Left lung (tissue), 10 donors: ENCODE data around the gene SRRD. TPM values are rescaled to one million over a fixed set of nuclear protein-coding genes. Genes with fewer than 3 reads are reported as not detected.
"Not testable (repeated sequence)": the region's sequence is repeated elsewhere in the genome, so short reads cannot be mapped to it uniquely, and the experiment has no call there.

Experiments used
- ATAC-seq: fragments of 200-7000 bp; cut with Tn5 transposase; one replicate; pipeline ENCODE4 v1.9.1; 2020; ENCODE audit warnings: moderate library complexity
- DNase-seq, 4 donors: peaks; one replicate each; pipeline ENCODE4 v3.0.0-alpha.2; 2013 to 2020
- H3K27ac ChIP-seq, 2 donors: fragments of 200-600 bp; sonication (generic) in 1 of 2; one replicate each; pipeline versions ENCODE4 v1.5.0 to v1.8.0; 2020 to 2021
- H3K27me3 ChIP-seq, 2 donors: fragments of 200-600 bp; sonication (generic) in 1 of 2; one replicate each; pipeline versions ENCODE4 v1.5.0 to v1.8.0; 2020 to 2021
- H3K36me3 ChIP-seq, 2 donors: fragments of 200-600 bp; sonication (generic) in 1 of 2; one replicate each; pipeline versions ENCODE4 v1.5.0 to v1.8.0; 2020 to 2021
- H3K4me1 ChIP-seq, 2 donors: fragments of 200-600 bp; one replicate each; pipeline ENCODE4 v1.8.0; 2021
- H3K4me3 ChIP-seq, 2 donors: fragments of 200-600 bp; sonication (generic) in 1 of 2; one replicate each; pipeline versions ENCODE4 v1.5.0 to v1.8.0; 2020 to 2021; ENCODE audit warnings: mild to moderate bottlenecking in 1 of 2
- H3K9me3 ChIP-seq, 2 donors: fragments of 200-600 bp; sonication (generic) in 1 of 2; one replicate each; pipeline versions ENCODE4 v1.5.0 to v1.8.0; 2020 to 2021
- CTCF ChIP-seq, 2 donors: fragments of 200-600 bp; sonication (generic) in 1 of 2; IDR thresholded peaks; one replicate each; pipeline versions ENCODE4 v1.5.0 to v1.8.0; 2021; ENCODE audit warnings: antibody characterized with exemption in 2 of 2
- intact Hi-C, 2 donors: fragments of 100-400 bp; cut with DNase I; formaldehyde crosslinking; loops; one replicate each; pipeline versions ENCODE4 v1.11.2 to v1.14.2; 2022
- polyA plus RNA-seq, 6 donors: library from polyadenylated mRNA; unstranded; fragments of 120-200 nt; gene quantifications; one replicate each; pipeline ENCODE4 v1.2.1, GENCODE V29; 2013; ENCODE audit not compliant: insufficient read length in 6 of 6
- total RNA-seq, 2 donors: library from RNA; stranded (reverse); fragmentation: NEBNext Ultra II Directional; extraction: Animal tissue kit (Norgen Biotek cat#: 25700); gene quantifications; one replicate each; pipeline ENCODE4 v1.2.1, GENCODE V29; 2021
- donor health status: DM: no; HTN: yes; CAD: no.
- donor health status: DM: no; HTN: no; CAD: no.

Gene SRRD
- total and polyA plus RNA-seq, 8 donors, result 18.5 to 33.1 (median 29.4) TPM

GRCh38 chr22:26524870-26525269 lies 41.2 kb downstream of the SRRD start:
- ATAC-seq (no peak), DNase-seq (no peak)
- Histone ChIP-seq H3K36me3 (peaks cover 0 to 65% of the 10 kb centered on the region in 2 donors), H3K27ac (no peak overlapping the region), H3K9me3 (no peaks in the 10 kb centered on the region), H3K4me1 (peaks cover 3 to 14% of the 10 kb centered on the region in 2 donors), H3K27me3 (no peaks in the 10 kb centered on the region), H3K4me3 (no peak overlapping the region)
- intact Hi-C loops, result no loop called here
- TF ChIP-seq CTCF (IDR thresholded peaks at IDR 0.05), result no peak

GRCh38 chr22:26525946-26526564 lies 42.4 kb downstream of the SRRD start:
- no peak for ATAC-seq
- TF ChIP-seq CTCF (IDR thresholded peaks at IDR 0.05), result no peak
- peaks cover 0 to 76% of the 10 kb centered on the region in 2 donors for H3K36me3 ChIP-seq
- no peak overlapping the region for H3K27ac ChIP-seq
- H3K4me3 ChIP-seq, result no peak overlapping the region
- H3K4me1 ChIP-seq, result peaks cover 3 to 21% of the 10 kb centered on the region in 2 donors
- H3K27me3 ChIP-seq, result no peaks in the 10 kb centered on the region
- no peaks in the 10 kb centered on the region for H3K9me3 ChIP-seq
- DNase-seq, result no peak
- intact Hi-C loops, result no loop called here

GRCh38 chr22:26527167-26527566 lies 43.5 kb downstream of the SRRD start:
- Histone ChIP-seq H3K36me3 (peaks cover 0 to 87% of the 10 kb centered on the region in 2 donors), H3K27me3 (no peaks in the 10 kb centered on the region), H3K4me1 (peaks cover 3 to 23% of the 10 kb centered on the region in 2 donors), H3K9me3 (no peaks in the 10 kb centered on the region), H3K27ac (no peak overlapping the region), H3K4me3 (no peak overlapping the region)
- intact Hi-C loops, result no loop called here
- TF ChIP-seq CTCF (IDR thresholded peaks at IDR 0.05), result no peak
- ATAC-seq, result no peak
- DNase-seq, result no peak

- intact Hi-C loops, result no loop called here
- no peak for DNase-seq
- H3K4me3 ChIP-seq, result no peak overlapping the region
- H3K27ac ChIP-seq, result no peak overlapping the region
- ATAC-seq, result no peak
- H3K4me1 ChIP-seq, result peaks cover 3 to 23% of the 10 kb centered on the region in 2 donors
- no peaks in the 10 kb centered on the region for H3K9me3 ChIP-seq
- no peaks in the 10 kb centered on the region for H3K27me3 ChIP-seq
- peaks cover 0 to 90% of the 10 kb centered on the region in 2 donors for H3K36me3 ChIP-seq
- no peak for TF ChIP-seq CTCF (IDR thresholded peaks at IDR 0.05)
These were observed 44.1 kb downstream of the SRRD start for GRCh38 chr22:26527574-26528465.

GRCh38 chr22:26528518-26528917 lies 44.8 kb downstream of the SRRD start:
- intact Hi-C loops, H3K27ac ChIP-seq, H3K27me3 ChIP-seq, DNase-seq, ATAC-seq, H3K9me3 ChIP-seq, H3K4me3 ChIP-seq: not testable (repeated sequence)
- H3K4me1 ChIP-seq, result peaks cover 3 to 23% of the 10 kb centered on the region in 2 donors
- H3K36me3 ChIP-seq, result peaks cover 0 to 93% of the 10 kb centered on the region in 2 donors
